Dendritic cell treated with granulocyte-macrophage colony-stimulating factor and Interleukin-4, amounts not matched to agents 40 ng/mL and 50 ng/mL, for 4 days (primary cell): ENCODE results near the gene UNC80.

Source experiments
- H3K27ac Mint-ChIP-seq: one replicate; pipeline ENCODE4 v1.8.0; 2022; ENCODE audit warnings: mild to moderate bottlenecking, mixed read lengths
- H3K27me3 Mint-ChIP-seq: one replicate; pipeline ENCODE4 v1.8.0; 2022; ENCODE audit warnings: mild to moderate bottlenecking, mixed read lengths
- H3K36me3 Mint-ChIP-seq: one replicate; pipeline ENCODE4 v1.8.0; 2022; ENCODE audit warnings: low read depth, mixed read lengths
- H3K4me1 Mint-ChIP-seq: one replicate; pipeline ENCODE4 v1.8.0; 2022; ENCODE audit warnings: low read depth, mixed read lengths
- H3K4me3 Mint-ChIP-seq: one replicate; pipeline ENCODE4 v1.8.0; 2022; ENCODE audit warnings: mild to moderate bottlenecking, moderate library complexity, mixed read lengths
- H3K9me3 Mint-ChIP-seq: one replicate; pipeline ENCODE4 v1.8.0; 2022; ENCODE audit warnings: mixed read lengths
- intact Hi-C: fragments of 100-400 bp; cut with micrococcal nuclease; formaldehyde crosslinking; loops from one replicate; pipeline ENCODE4 v1.15.0; 2022

The UNC80 gene

GRCh38 chr2:209976698-209977385 is 205.2 kb downstream of the UNC80 start:
- H3K27me3 Mint-ChIP-seq, result peaks cover 7% of the 10 kb centered on the region
- no peaks in the 10 kb centered on the region for H3K4me1 Mint-ChIP-seq
- no peak overlapping the region for H3K4me3 Mint-ChIP-seq
- intact Hi-C loops, result loop anchor here (1.0 to 5.0 kb wide), 3 partner anchors 35 to 222 kb away; no protein-coding TSS in a partner anchor
- H3K27ac Mint-ChIP-seq, result no peak overlapping the region
- no peaks in the 10 kb centered on the region for H3K36me3 Mint-ChIP-seq
- H3K9me3 Mint-ChIP-seq, result no peaks in the 10 kb centered on the region

GRCh38 chr2:209977386-209978239 is 206.0 kb downstream of the UNC80 start:
- no peaks in the 10 kb centered on the region for H3K4me1 Mint-ChIP-seq
- peaks cover 5% of the 10 kb centered on the region for H3K27me3 Mint-ChIP-seq

GRCh38 chr2:209984291-209984690 is 212.7 kb downstream of the UNC80 start:
- intact Hi-C loops, result no loop called here
- H3K27me3 Mint-ChIP-seq, result no peaks in the 10 kb centered on the region
- H3K27ac Mint-ChIP-seq, result no peak overlapping the region

More at GRCh38 chr2:209977386-209978239, 206.0 kb downstream of the UNC80 start:
- intact Hi-C loops, result loop anchor here (1.0 to 5.0 kb wide), 3 partner anchors 35 to 222 kb away; no protein-coding TSS in a partner anchor
- no peaks in the 10 kb centered on the region for H3K9me3 Mint-ChIP-seq
- no peak overlapping the region for H3K27ac Mint-ChIP-seq
- no peaks in the 10 kb centered on the region for H3K36me3 Mint-ChIP-seq
- H3K4me3 Mint-ChIP-seq, result no peak overlapping the region

GRCh38 chr2:209985874-209986273 is 214.2 kb downstream of the UNC80 start:
- no peaks in the 10 kb centered on the region for H3K27me3 Mint-ChIP-seq
- H3K27ac Mint-ChIP-seq, result peak overlapping the region; percentile 84
- peaks cover 14% of the 10 kb centered on the region for H3K4me1 Mint-ChIP-seq
- H3K9me3 Mint-ChIP-seq, result no peaks in the 10 kb centered on the region
- H3K4me3 Mint-ChIP-seq, result peak overlapping the region; percentile 53
- intact Hi-C loops, result no loop called here
- H3K36me3 Mint-ChIP-seq, result no peaks in the 10 kb centered on the region

More at GRCh38 chr2:209984291-209984690, 212.7 kb downstream of the UNC80 start:
- H3K9me3 Mint-ChIP-seq, result no peaks in the 10 kb centered on the region
- peaks cover 14% of the 10 kb centered on the region for H3K4me1 Mint-ChIP-seq
- no peak overlapping the region for H3K4me3 Mint-ChIP-seq
- no peaks in the 10 kb centered on the region for H3K36me3 Mint-ChIP-seq

- Mint-ChIP-seq H3K4me3 (no peak overlapping the region), H3K36me3 (no peaks in the 10 kb centered on the region), H3K27ac (peak overlapping the region; percentile 84), H3K9me3 (no peaks in the 10 kb centered on the region), H3K27me3 (no peaks in the 10 kb centered on the region), H3K4me1 (peaks cover 14% of the 10 kb centered on the region)
- intact Hi-C loops, result no loop called here
These were observed 214.8 kb downstream of the UNC80 start for GRCh38 chr2:209986415-209986814.

GRCh38 chr2:209988010-209988409 is 216.4 kb downstream of the UNC80 start:
- no peak overlapping the region for H3K4me3 Mint-ChIP-seq
- no peaks in the 10 kb centered on the region for H3K9me3 Mint-ChIP-seq
- H3K27ac Mint-ChIP-seq, result no peak overlapping the region
- peaks cover 14% of the 10 kb centered on the region for H3K4me1 Mint-ChIP-seq
- intact Hi-C loops, result no loop called here
- H3K36me3 Mint-ChIP-seq, result no peaks in the 10 kb centered on the region
- H3K27me3 Mint-ChIP-seq, result no peaks in the 10 kb centered on the region

- H3K9me3 Mint-ChIP-seq, result no peaks in the 10 kb centered on the region
- H3K27ac Mint-ChIP-seq, result no peak overlapping the region
- intact Hi-C loops, result no loop called here
- H3K4me1 Mint-ChIP-seq, result peaks cover 8% of the 10 kb centered on the region
- peaks cover 5% of the 10 kb centered on the region for H3K27me3 Mint-ChIP-seq
- no peaks in the 10 kb centered on the region for H3K36me3 Mint-ChIP-seq
- no peak overlapping the region for H3K4me3 Mint-ChIP-seq
These were observed 219.2 kb downstream of the UNC80 start for GRCh38 chr2:209990838-209991237.

- peaks cover 5% of the 10 kb centered on the region for H3K27me3 Mint-ChIP-seq
- no peak overlapping the region for H3K27ac Mint-ChIP-seq
These were observed 222.3 kb downstream of the UNC80 start for GRCh38 chr2:209993968-209994367.

GRCh38 chr2:209998596-209998995 is 227.0 kb downstream of the UNC80 start:
- H3K36me3 Mint-ChIP-seq, result peaks cover 11% of the 10 kb centered on the region
- H3K4me1 Mint-ChIP-seq, result peaks cover 16% of the 10 kb centered on the region
- no peak overlapping the region for H3K4me3 Mint-ChIP-seq
- H3K27me3 Mint-ChIP-seq, result peaks cover 5% of the 10 kb centered on the region
- H3K27ac Mint-ChIP-seq, result no peak overlapping the region
- no peaks in the 10 kb centered on the region for H3K9me3 Mint-ChIP-seq
- intact Hi-C loops, result no loop called here

More at GRCh38 chr2:209993968-209994367, 222.3 kb downstream of the UNC80 start:
- intact Hi-C loops, result no loop called here
- Mint-ChIP-seq H3K36me3 (no peaks in the 10 kb centered on the region), H3K4me3 (no peak overlapping the region), H3K4me1 (no peaks in the 10 kb centered on the region), H3K9me3 (no peaks in the 10 kb centered on the region)

GRCh38 chr2:210000464-210001324 is 229.1 kb downstream of the UNC80 start:
- Mint-ChIP-seq H3K27ac (peak overlapping the region; percentile 93), H3K36me3 (peaks cover 15% of the 10 kb centered on the region), H3K27me3 (no peaks in the 10 kb centered on the region), H3K9me3 (no peaks in the 10 kb centered on the region), H3K4me1 (peaks cover 34% of the 10 kb centered on the region), H3K4me3 (no peak overlapping the region)
- intact Hi-C loops, result no loop called here

- intact Hi-C loops, result loop anchor here (1.0 kb wide), 1 partner anchor 168 kb away; no protein-coding TSS in a partner anchor
- Mint-ChIP-seq H3K36me3 (peaks cover 32% of the 10 kb centered on the region), H3K4me1 (peaks cover 52% of the 10 kb centered on the region), H3K9me3 (no peaks in the 10 kb centered on the region), H3K27me3 (no peaks in the 10 kb centered on the region), H3K4me3 (peak within 1 kb of the TSS; percentile 96), H3K27ac (peak within 1 kb of the TSS; percentile 93)
These were observed 230.8 kb downstream of the UNC80 start, which contains the start of gene RPE for GRCh38 chr2:210002158-210003157. Gene RPE, plus strand, starts transcription at chr2:210002638. Its CDS starts 24 bp downstream, at chr2:210002662.

GRCh38 chr2:210003359-210003758 is 231.7 kb downstream of the UNC80 start:
- H3K4me1 Mint-ChIP-seq, result peaks cover 61% of the 10 kb centered on the region
- H3K9me3 Mint-ChIP-seq, result no peaks in the 10 kb centered on the region
- H3K27me3 Mint-ChIP-seq, result no peaks in the 10 kb centered on the region
- peak overlapping the region; percentile 96 for H3K4me3 Mint-ChIP-seq
- intact Hi-C loops, result no loop called here
- peaks cover 41% of the 10 kb centered on the region for H3K36me3 Mint-ChIP-seq
- peak overlapping the region; percentile 93 for H3K27ac Mint-ChIP-seq
